DMS153 (cell line): ENCODE results near the gene UBAP1.
A peak's percentile ranks its signal among the peaks of the same experiment; 100 is the strongest.
"Not testable (repeated sequence)": the region's sequence is repeated elsewhere in the genome, so short reads cannot be mapped to it uniquely, and the experiment has no call there.

Source experiments
- DNase-seq: peaks from one replicate; lab custom pipeline; 2025; lab: John Stamatoyannopoulos, UW

The UBAP1 gene

DNA sequence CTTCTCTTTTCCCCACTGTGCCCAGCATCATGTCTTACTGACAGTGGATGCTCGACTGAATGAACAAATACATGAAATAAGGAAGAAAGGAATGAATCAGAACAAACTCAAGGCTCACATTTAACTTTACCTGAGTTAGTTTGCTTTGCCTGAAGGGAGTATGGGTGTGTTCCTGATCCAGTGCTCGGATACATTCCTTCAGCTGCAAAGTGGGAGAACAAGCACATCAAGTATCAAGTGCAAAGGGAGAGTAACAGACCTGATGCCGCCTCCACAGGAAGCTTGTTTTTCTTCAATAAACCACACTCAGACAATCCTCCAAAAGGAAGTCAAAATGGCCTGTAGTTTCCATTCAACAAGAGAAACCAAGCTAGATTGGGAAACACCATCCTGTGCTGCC, 84.1 kb downstream of the UBAP1 start:
- no peak for DNase-seq

DNA sequence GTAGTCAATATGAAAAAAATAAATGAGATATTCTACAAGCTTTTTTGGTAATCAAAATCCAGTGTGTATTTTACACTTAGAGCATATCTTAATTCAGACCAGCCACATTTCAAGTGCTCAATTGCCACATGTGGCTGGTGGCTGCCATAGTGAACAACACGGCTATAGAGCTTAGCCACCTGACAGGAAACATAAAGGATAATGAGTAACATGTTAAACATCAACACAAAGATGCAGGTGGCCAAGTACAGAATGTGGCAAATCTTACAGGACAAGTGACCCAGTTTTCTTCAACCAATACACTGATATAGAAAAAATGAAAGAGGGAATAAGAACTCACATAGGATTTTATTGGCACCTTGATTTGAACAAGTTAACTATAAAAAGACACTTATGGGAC, 88.8 kb downstream of the UBAP1 start:
- no peak for DNase-seq

DNA sequence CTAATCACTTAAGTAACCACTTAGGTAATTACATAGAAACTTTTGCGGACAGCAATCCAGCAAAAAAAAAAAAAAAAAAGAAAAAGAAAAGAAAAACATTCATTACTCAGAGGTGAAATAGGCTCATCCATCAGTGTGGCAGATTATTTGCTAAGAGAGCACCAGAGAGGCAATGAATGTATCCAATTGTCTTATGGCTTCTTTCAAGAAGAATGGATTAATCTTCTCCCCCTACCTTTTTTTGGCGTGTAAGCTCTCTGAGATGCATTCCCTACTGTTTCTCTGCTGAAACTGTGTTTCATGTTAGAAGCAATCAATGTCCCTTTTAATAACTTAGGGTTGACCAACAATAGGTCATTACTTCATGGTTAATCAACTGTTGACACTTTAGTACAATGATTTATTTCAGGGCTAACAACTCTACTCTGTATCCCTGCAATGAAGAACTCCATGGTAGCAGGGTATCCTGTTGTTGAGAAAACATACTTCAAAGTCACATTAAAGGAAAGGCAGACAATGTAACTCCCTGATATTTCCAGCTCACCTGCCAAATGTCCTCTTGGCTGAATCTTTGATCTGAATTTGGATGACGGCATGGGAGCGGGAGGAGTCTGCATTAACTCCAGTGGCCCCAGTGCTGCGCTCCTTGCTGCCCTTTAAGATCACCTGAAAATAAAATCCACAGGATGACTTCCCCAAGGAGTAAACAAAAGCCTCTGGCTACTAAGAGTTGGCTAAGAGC, 92.6 kb downstream of the UBAP1 start:
- DNase-seq = no peak

DNA sequence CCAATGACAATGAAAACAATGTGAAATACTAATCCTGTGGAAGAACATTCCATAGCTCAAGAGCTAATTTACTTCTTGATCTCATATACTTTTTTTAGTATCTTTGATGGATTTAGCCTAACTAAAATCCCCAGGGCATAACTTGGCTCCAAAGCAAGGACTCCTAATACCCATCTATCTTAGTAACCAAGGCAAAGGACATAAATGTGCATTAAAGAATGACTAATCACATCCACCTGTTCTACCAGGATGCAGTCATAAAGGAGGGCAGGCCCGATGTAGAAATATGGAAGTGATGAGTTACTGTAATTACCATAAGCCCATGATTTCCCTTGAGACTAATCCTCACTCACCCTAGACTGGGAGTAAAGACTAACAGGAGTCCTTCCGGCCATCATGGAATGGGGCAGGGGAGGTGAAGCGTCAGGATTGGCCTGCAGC, 93.3 kb downstream of the UBAP1 start:
- DNase-seq = no peak

DNA sequence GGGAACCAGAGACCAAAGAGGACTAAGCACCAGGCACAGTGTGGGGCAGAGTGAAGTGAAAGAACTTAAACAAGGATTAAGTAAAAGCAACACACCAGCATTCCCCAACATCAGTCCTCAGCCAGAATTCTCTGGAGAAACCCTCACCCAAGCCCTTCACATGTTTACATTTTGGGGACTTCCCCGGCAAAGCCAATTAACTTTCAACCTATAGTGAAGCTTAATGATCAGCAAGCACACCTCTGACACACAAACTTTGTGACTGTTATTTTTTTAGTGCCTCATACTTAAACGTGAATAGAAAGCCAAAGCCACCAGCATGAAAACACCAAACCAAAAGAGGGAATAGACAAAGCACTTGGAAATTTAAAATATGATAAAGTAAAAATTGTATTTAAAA, 94.7 kb downstream of the UBAP1 start:
- not testable (repeated sequence) for DNase-seq

DNA sequence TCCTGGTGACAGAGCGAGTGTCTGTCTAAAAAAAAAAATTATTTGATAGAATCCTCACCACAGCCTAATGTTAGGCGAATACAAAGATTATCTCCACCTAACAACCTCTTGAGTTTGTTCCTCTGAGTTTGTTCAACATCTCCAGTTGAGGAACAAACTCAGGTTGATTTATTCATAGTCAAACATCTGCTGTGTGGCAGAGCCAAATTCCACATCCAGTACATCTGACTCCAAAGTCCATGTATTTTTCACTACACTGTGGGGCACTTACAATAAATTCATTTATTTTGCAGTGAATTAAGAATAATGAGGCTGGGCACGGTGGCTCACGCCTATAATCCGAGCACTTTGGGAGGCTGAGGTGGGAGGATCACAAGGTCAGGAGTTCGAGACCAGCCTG, 97.0 kb downstream of the UBAP1 start:
- DNase-seq = no peak

DNA sequence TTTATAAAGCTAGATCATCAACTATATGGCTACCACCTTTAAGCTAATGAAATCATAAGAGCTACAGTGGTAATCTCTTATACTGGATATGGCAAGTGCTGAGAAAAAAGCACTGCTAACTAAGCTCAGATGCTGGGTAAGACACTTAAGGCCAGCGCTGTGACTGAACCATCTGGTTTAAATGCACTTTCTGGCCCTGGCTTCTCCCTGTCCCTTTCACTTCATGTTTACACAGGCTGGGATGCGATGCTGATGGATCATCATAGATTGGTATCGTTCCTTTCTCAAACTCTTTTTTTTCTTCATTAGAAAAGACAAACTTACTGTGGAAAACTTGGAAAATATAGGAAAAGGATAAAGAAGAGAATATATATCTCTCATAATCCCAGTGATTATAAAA, 97.9 kb downstream of the UBAP1 start:
- no peak for DNase-seq

DNA sequence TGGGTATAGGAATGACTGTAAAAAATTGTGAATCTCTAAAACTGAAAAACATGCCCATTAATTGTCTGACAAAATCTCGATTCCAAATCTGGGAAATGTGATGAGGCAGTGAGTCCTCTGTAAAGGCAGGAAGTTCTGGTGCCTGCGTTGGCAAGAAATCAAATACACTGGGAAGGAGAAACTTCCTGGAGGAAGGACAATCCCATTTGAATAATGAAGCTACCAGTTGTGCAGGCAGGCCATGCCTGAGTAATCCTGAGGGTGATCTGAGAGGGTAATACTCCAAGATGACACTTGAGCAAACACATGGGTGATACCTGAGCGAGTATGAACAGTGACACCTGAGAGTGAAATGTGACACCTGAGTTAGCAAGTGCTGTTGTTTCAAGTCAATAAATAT, 100.6 kb downstream of the UBAP1 start:
- peak; percentile 86 for DNase-seq

DNA sequence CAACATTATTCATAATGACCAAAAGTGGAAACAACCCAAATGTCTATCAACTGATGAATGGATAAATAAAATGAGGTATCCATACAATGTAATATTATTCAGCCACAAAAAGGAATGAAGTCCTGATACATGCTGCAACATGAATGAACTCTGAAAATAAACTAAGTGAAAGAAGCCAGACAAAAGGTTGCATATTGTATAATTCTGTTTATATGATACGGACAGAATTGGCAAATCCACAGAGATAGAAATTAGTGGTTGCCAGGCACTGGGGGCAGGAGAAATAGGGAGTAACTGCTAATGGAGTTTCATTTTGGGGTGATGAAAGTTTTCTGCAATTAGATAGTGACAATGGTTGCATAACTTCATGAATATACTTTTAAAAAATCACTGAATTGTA, 103.3 kb downstream of the UBAP1 start:
- no peak for DNase-seq

DNA sequence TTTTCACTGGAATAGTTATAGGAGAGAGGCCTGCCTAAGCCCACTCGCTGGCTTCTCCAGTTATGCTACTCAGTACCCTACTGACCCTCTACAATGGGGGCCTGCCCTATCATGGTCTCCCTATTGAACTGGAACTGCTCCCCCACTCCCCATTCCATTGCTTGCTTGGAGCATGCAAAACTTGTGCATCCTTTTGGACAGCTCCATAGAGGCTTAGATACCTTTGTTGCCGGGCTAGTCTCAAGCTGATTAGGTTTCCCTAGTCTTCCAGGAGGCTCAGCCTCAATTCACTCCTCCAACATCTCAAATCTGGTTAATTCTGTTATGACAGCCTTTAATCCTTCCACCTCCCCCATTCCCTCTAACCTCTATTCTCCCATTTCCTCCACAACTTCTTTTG, 110.3 kb downstream of the UBAP1 start:
- DNase-seq = no peak

DNA sequence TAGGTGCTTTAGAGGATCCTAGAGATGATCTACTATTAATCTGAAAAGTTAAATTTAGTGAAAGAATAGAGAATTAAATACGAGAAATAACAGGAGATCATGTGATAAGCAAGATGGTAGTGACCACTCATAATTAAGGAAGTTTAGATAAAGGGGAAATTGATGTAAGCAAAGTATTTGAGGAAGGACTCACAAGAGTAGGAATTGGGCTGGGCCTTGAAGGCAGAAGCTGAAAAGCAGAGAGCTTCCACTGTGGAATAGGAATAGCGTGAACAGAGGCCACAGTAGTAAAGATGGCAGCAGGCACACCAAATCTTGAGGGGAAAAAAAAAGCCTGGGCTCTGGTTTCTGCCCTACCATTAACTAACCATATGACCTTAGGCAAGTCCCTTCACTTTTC, 112.2 kb downstream of the UBAP1 start:
- DNase-seq = no peak

DNA sequence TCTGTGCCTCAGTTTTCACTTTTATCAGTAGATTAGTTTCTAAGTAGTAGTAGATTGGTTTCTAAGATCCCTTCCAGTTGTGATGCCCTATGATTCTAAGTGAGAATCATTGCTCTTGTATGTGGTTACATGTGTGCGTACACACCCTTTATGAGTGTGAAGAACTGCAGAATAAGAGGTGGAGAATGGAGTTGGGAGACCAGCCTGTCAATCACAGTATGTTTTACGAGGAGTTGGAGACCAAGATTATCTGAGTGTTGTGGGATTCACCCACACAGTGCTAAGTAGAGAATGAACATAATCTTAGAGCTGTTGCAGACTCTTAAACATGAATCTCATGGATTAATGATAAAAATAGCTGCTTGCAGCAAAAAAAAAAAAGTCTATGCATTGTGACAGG, 112.6 kb downstream of the UBAP1 start:
- DNase-seq = no peak

DNA sequence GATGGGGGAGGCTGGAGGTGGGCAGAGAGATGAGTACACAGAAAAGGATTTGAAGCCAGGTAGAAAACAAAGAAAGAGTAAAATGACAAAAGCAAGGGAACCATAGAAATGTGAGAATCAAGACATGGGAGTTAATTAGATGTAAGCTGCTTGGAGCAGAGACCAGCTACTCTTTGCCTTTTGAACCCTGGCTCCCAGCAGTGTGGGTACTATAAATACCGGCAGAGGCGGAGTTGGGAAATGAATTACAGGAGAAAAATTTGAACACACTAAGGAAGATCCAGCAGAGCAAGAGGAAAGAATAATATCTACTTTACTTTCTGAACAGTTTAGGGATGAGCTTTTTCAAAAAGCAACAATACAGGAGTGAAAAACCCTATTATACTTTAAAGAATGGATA, 113.7 kb downstream of the UBAP1 start:
- no peak for DNase-seq

DNA sequence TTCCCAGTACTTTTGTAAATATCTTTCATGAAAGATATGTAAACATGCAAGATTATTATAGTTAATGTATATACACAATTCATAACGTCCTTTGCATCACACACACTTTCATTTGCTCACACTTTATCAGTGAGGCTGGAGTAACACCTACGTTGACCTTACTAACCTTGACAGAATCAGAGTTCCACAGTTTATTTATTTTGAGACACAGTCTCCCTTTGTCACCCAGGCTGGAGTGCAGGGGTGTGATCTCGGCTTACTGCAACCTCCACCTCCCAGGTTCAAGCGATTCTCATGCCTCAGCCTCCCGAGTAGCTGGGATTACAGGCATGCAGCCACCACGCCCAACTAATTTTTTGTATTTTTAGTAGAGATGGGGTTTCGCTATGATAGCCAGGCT, 122.2 kb downstream of the UBAP1 start:
- not testable (repeated sequence) for DNase-seq
